Measurements from ENCODE around the gene HPCA. TPM values are rescaled to one million over a fixed set of nuclear protein-coding genes. Genes with fewer than 3 reads are reported as not detected.

The HPCA gene
- total RNA-seq: not detected in 2 replicates

GRCh38 chr1:32886004-32886827 is at the start of gene HPCA:
HPCA (plus strand) TSS chr1:32886491; CDS start chr1:32888899, 2,408 bp downstream.

GRCh38 chr1:32870615-32871363 is 15.5 kb upstream of the HPCA start, which contains the start of gene FNDC5:
FNDC5 (minus strand) TSS chr1:32870912.

GRCh38 chr1:32900956-32901822 is 14.9 kb downstream of the HPCA start, which contains the start of gene TMEM54:
TMEM54 (minus strand) TSS chr1:32901389; CDS start chr1:32901238, 151 bp downstream.

Other genes with a start within 250 kb of the HPCA start
- gene ZBTB8OS, start 235.9 kb upstream of the HPCA start, total RNA-seq: 31.0 and 36.3 TPM in 2 replicates
- gene RBBP4, start 235.3 kb upstream of the HPCA start, total RNA-seq: 203 and 213 TPM in 2 replicates
- gene SYNC, start 183.7 kb upstream of the HPCA start, total RNA-seq: 7.8 and 10.9 TPM in 2 replicates
- 137 and 149 TPM in 2 replicates for gene YARS1, start 69.1 kb upstream of the HPCA start, total RNA-seq
- 40.3 and 48.7 TPM in 2 replicates for gene S100PBP, start 68.8 kb upstream of the HPCA start, total RNA-seq
- 0.13 TPM in 1 of 2 replicates, not detected in the other for gene FNDC5, start 15.6 kb upstream of the HPCA start, total RNA-seq
- 29.5 and 39.7 TPM in 2 replicates for gene TMEM54, start 14.9 kb downstream of the HPCA start, total RNA-seq
- gene RNF19B, start 78.3 kb downstream of the HPCA start, total RNA-seq: 34.2 and 36.6 TPM in 2 replicates
- gene AK2, start 150.4 kb downstream of the HPCA start, total RNA-seq: 277 and 291 TPM in 2 replicates
- gene AZIN2, start 194.7 kb downstream of the HPCA start, total RNA-seq: 1.2 and 1.4 TPM in 2 replicates

All from thoracic aorta endothelial cell (primary cell).